ENCODE data around the gene GANAB. TPM values are rescaled to one million over a fixed set of nuclear protein-coding genes. Genes with fewer than 3 reads are reported as not detected.

GANAB gene
- total RNA-seq, 4 donors from 2014 or later = 76.0 to 118 (median 102) TPM

DNA sequence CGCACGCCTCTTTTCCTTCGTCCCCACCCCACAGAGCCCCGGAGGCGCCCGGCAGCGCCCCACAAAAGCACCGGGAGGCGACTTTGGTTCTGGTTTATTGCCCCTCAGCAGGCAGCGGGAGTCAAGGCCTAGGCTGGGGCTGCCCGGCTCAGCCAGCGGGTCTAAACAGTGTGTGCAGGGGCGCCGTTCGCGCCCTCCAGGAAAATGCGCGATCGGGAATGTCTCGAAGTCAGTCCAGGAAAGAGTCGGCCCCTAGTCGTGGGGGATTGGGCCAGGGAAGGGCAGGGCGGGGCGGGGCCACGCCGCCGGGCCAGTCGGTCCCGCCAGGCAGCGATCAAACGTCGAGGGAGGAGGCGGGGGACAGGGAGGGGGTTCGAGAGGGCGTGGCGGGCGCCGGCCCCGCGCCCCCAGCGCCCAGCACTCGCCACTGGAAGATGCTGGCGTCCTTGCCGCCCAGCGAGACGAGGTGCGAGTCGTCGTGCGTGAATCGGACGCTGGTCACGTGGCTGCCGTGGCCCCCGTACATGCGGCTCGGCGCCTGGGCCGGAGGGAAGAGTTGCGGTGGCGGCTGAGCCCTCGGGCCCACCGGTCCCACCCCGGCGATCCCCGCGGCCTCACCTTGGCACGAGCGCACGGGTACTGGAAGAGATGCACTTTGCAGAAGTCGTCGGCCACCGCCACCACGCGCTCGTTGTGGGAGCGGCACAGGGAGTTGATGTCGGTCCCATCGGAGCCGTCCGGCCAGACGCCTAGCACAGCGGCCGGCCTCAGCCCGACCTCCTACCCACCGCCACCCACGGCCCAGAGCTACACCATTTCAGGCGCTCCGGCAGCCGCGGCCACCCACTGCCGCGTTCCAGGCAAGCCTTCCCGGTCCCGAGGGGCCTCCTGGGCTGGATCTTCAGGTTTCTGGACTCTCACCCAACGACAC is 44.0 kb downstream of the GANAB start:
- no peaks in the 10 kb centered on the region for H3K27me3 ChIP-seq
- H3K9me3 ChIP-seq = no peaks in the 10 kb centered on the region
- H3K4me1 ChIP-seq = peaks cover 55% of the 10 kb centered on the region
- peaks cover 30% of the 10 kb centered on the region for H3K36me3 ChIP-seq
- peak overlapping the region; percentile 100 for H3K4me3 ChIP-seq
- WGBS = 0% methylated on average over 26 of the region's 96 CpGs
- H3K27ac ChIP-seq = peak overlapping the region; percentile 99
- peak; percentile 87 to 88 for DNase-seq (ENCODE audit: low spot score in 2 of 2)
- TF ChIP-seq EP300 (IDR thresholded peaks at IDR 0.05) = no peak
- TF ChIP-seq POLR2AphosphoS5 (IDR thresholded peaks at IDR 0.05) = peak in 1 of 3 donors; percentile 41
- TF ChIP-seq POLR2A (IDR thresholded peaks at IDR 0.05) = no peak

GRCh38 chr11:62601372-62602140 is 44.9 kb downstream of the GANAB start, which contains the start of gene MTA2:
TSS of gene MTA2 (minus strand) at chr11:62601865. CDS start at chr11:62601450, 415 bp downstream.
- TF ChIP-seq POLR2AphosphoS5 (IDR thresholded peaks at IDR 0.05) (peak in 1 of 3 donors; percentile 92), CTCF (IDR thresholded peaks at IDR 0.05) (no peak)
- Histone ChIP-seq H3K27ac (peak within 1 kb of the TSS; percentile 99), H3K4me3 (peak within 1 kb of the TSS; percentile 100), H3K27me3 (no peaks in the 10 kb centered on the region), H3K4me1 (peaks cover 55% of the 10 kb centered on the region), H3K36me3 (peaks cover 32% of the 10 kb centered on the region), H3K9me3 (no peaks in the 10 kb centered on the region)
- under 1% methylated on average over 30 of the region's 83 CpGs for WGBS
- peak; percentile 99 for DNase-seq (ENCODE audit: low spot score in 2 of 2)

GRCh38 chr11:62601122-62601371 is 45.4 kb downstream of the GANAB start:
- Histone ChIP-seq H3K27me3 (no peaks in the 10 kb centered on the region), H3K36me3 (peaks cover 37% of the 10 kb centered on the region), H3K4me3 (peak overlapping the region; percentile 100), H3K4me1 (peaks cover 55% of the 10 kb centered on the region), H3K27ac (peak overlapping the region; percentile 99), H3K9me3 (no peaks in the 10 kb centered on the region)
- peak in 1 of 2 donors; percentile 88 for DNase-seq (ENCODE audit: low spot score in 2 of 2)
- no CpG with 5 or more reads among the region's 30 CpGs for WGBS
- no peak for TF ChIP-seq CTCF (IDR thresholded peaks at IDR 0.05)
- TF ChIP-seq POLR2AphosphoS5 (IDR thresholded peaks at IDR 0.05) = no peak
- no peak for TF ChIP-seq POLR2A (IDR thresholded peaks at IDR 0.05)
- TF ChIP-seq EP300 (IDR thresholded peaks at IDR 0.05) = no peak

GRCh38 chr11:62600367-62601121 is 45.9 kb downstream of the GANAB start:
- peaks cover 55% of the 10 kb centered on the region for H3K4me1 ChIP-seq
- under 1% methylated on average over 20 of the region's 26 CpGs for WGBS
- H3K27ac ChIP-seq = peak overlapping the region; percentile 99
- no peak for DNase-seq (ENCODE audit: low spot score in 2 of 2)
- peaks cover 38% of the 10 kb centered on the region for H3K36me3 ChIP-seq
- H3K9me3 ChIP-seq = no peaks in the 10 kb centered on the region
- H3K4me3 ChIP-seq = peak overlapping the region; percentile 100
- no peaks in the 10 kb centered on the region for H3K27me3 ChIP-seq
- TF ChIP-seq POLR2A (IDR thresholded peaks at IDR 0.05) = no peak
- TF ChIP-seq CTCF (IDR thresholded peaks at IDR 0.05) = no peak
- TF ChIP-seq POLR2AphosphoS5 (IDR thresholded peaks at IDR 0.05) = no peak
- TF ChIP-seq EP300 (IDR thresholded peaks at IDR 0.05) = no peak

- WGBS = 19% methylated on average over 5 of the region's 5 CpGs
- H3K36me3 ChIP-seq = peaks cover 38% of the 10 kb centered on the region
- peaks cover 55% of the 10 kb centered on the region for H3K4me1 ChIP-seq
- H3K4me3 ChIP-seq = peak overlapping the region; percentile 100
- peak overlapping the region; percentile 99 for H3K27ac ChIP-seq
- no peak for TF ChIP-seq CTCF (IDR thresholded peaks at IDR 0.05)
- TF ChIP-seq EP300 (IDR thresholded peaks at IDR 0.05) = no peak
- no peak for TF ChIP-seq POLR2A (IDR thresholded peaks at IDR 0.05)
- peak in 1 of 3 donors; percentile 67 for TF ChIP-seq POLR2AphosphoS5 (IDR thresholded peaks at IDR 0.05)
- no peaks in the 10 kb centered on the region for H3K9me3 ChIP-seq
- DNase-seq (ENCODE audit: low spot score in 2 of 2) = no peak
- no peaks in the 10 kb centered on the region for H3K27me3 ChIP-seq
Measured at GRCh38 chr11:62599901-62600300, 46.5 kb downstream of the GANAB start.
